ENCODE data around the gene BRPF1. TPM values are rescaled to one million over a fixed set of nuclear protein-coding genes. Genes with fewer than 3 reads are reported as not detected.

BRPF1 gene
- total RNA-seq, 1 experiment from 2014 or later = 23.6 TPM

GRCh38 chr3:9696480-9697220 lies 34.9 kb upstream of the BRPF1 start:
- H3K79me2 ChIP-seq (ENCODE audit: insufficient read depth, low read length) = no peaks in the 10 kb centered on the region
- H3K9ac ChIP-seq (ENCODE audit: low read length) = no peak overlapping the region
- ATAC-seq (no peak), DNase-seq (ENCODE audit: low read depth, low spot score) (no peak)
- H3K4me3 ChIP-seq (replicated peaks in 1 of 2; ENCODE audit: low read depth in 1 of 2, low read length in 2 of 2) = no peak overlapping the region
- no peaks in the 10 kb centered on the region for H3K9me3 ChIP-seq (ENCODE audit: control insufficient read depth in 1 of 2, insufficient read depth in 1 of 2, low read depth in 1 of 2, low read length in 2 of 2)
- no peak overlapping the region for H2AFZ ChIP-seq (ENCODE audit: low read depth, low read length, poor library complexity, severe bottlenecking)
- BruUV-seq (replicated peaks) = no TSS peak
- no peaks in the 10 kb centered on the region for H3K4me1 ChIP-seq (ENCODE audit: control insufficient read depth in 1 of 2, insufficient read depth in 2 of 2, low read length in 2 of 2)
- H4K20me1 ChIP-seq (ENCODE audit: insufficient read depth) = no peaks in the 10 kb centered on the region
- H3K9me2 ChIP-seq (ENCODE audit: insufficient read depth) = no peaks in the 10 kb centered on the region
- CTCF ChIA-PET = no interaction called here
- TF ChIP-seq EGR1 (IDR thresholded peaks at IDR 0.05; ENCODE audit: low read depth) (no peak), ZFX (IDR thresholded peaks at IDR 0.05) (no peak), MAX (IDR thresholded peaks at IDR 0.05) (no peak), YY1 (IDR thresholded peaks at IDR 0.05; ENCODE audit: extremely low read depth, insufficient replicate concordance, low read depth, low read length) (no peak), CBX3 (IDR thresholded peaks at IDR 0.05; ENCODE audit: low read depth) (no peak), ATF3 (IDR thresholded peaks at IDR 0.05) (no peak)
- TF ChIP-seq, protein P1, sequence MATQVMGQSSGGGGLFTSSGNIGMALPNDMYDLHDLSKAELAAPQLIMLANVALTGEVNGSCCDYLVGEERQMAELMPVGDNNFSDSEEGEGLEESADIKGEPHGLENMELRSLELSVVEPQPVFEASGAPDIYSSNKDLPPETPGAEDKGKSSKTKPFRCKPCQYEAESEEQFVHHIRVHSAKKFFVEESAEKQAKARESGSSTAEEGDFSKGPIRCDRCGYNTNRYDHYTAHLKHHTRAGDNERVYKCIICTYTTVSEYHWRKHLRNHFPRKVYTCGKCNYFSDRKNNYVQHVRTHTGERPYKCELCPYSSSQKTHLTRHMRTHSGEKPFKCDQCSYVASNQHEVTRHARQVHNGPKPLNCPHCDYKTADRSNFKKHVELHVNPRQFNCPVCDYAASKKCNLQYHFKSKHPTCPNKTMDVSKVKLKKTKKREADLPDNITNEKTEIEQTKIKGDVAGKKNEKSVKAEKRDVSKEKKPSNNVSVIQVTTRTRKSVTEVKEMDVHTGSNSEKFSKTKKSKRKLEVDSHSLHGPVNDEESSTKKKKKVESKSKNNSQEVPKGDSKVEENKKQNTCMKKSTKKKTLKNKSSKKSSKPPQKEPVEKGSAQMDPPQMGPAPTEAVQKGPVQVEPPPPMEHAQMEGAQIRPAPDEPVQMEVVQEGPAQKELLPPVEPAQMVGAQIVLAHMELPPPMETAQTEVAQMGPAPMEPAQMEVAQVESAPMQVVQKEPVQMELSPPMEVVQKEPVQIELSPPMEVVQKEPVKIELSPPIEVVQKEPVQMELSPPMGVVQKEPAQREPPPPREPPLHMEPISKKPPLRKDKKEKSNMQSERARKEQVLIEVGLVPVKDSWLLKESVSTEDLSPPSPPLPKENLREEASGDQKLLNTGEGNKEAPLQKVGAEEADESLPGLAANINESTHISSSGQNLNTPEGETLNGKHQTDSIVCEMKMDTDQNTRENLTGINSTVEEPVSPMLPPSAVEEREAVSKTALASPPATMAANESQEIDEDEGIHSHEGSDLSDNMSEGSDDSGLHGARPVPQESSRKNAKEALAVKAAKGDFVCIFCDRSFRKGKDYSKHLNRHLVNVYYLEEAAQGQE (IDR thresholded peaks at IDR 0.05; ENCODE audit: low read depth) = no peak
- no peak overlapping the region for H3K4me2 ChIP-seq (ENCODE audit: low read length)
- H3K27ac ChIP-seq (ENCODE audit: low read depth, low read length) = no peak overlapping the region
- RAD21 ChIA-PET (ENCODE audit: low non-redundant PET in 1 of 2, low total read pairs in 2 of 2, uncharacterized antibody in 2 of 2, unreplicated experiment in 2 of 2) = no interaction called here
- intact Hi-C loops (cut with micrococcal nuclease) = no loop called here
- POLR2A ChIA-PET = no interaction called here
- no peaks in the 10 kb centered on the region for H3K36me3 ChIP-seq (ENCODE audit: control insufficient read depth in 1 of 2, insufficient read depth in 2 of 2, low read length in 2 of 2)
- H3K27me3 ChIP-seq (ENCODE audit: insufficient read depth, low read length) = no peaks in the 10 kb centered on the region
